Suppressor macrophage treated with lipopolysaccharide for 4 hours (primary cell): Measurements from ENCODE around the gene ROBO1.

Experiments used
- DNase-seq: peaks from one replicate; pipeline ENCODE4 v3.0.0-alpha.2; 2020

Gene ROBO1

GRCh38 chr3:78823859-78824258 lies 943.9 kb downstream of the ROBO1 start:
- no peak for DNase-seq

- no peak for DNase-seq
Measured at GRCh38 chr3:78823434-78823833, 944.4 kb downstream of the ROBO1 start.

GRCh38 chr3:78822726-78823125 lies 945.1 kb downstream of the ROBO1 start:
- no peak for DNase-seq

- DNase-seq: no peak
Measured at GRCh38 chr3:78820542-78820941, 947.3 kb downstream of the ROBO1 start.

GRCh38 chr3:78818161-78818985 lies 949.4 kb downstream of the ROBO1 start:
- DNase-seq: no peak

- no peak for DNase-seq
Measured at GRCh38 chr3:78814893-78815562, 952.8 kb downstream of the ROBO1 start.

GRCh38 chr3:78812166-78812565 lies 955.6 kb downstream of the ROBO1 start:
- no peak for DNase-seq

GRCh38 chr3:78809966-78810365 lies 957.8 kb downstream of the ROBO1 start:
- no peak for DNase-seq

- DNase-seq: no peak
Measured at GRCh38 chr3:78804251-78805037, 963.4 kb downstream of the ROBO1 start.

GRCh38 chr3:78802562-78802930 lies 965.3 kb downstream of the ROBO1 start:
- DNase-seq: no peak

GRCh38 chr3:78801926-78802561 lies 965.8 kb downstream of the ROBO1 start:
- DNase-seq: no peak

GRCh38 chr3:78799681-78800080 lies 968.1 kb downstream of the ROBO1 start:
- no peak for DNase-seq

GRCh38 chr3:78798266-78798832 lies 969.4 kb downstream of the ROBO1 start:
- DNase-seq: no peak

GRCh38 chr3:78794431-78794830 lies 973.4 kb downstream of the ROBO1 start:
- DNase-seq: no peak

- no peak for DNase-seq
Measured at GRCh38 chr3:78792733-78793132, 975.1 kb downstream of the ROBO1 start.

- DNase-seq: no peak
Measured at GRCh38 chr3:78792212-78792611, 975.6 kb downstream of the ROBO1 start.

GRCh38 chr3:78791753-78792152 lies 976.0 kb downstream of the ROBO1 start:
- DNase-seq: no peak

GRCh38 chr3:78788839-78789238 lies 979.0 kb downstream of the ROBO1 start:
- no peak for DNase-seq

GRCh38 chr3:78785004-78785403 lies 982.8 kb downstream of the ROBO1 start:
- no peak for DNase-seq

- no peak for DNase-seq
Measured at GRCh38 chr3:78781351-78781750, 986.4 kb downstream of the ROBO1 start.

- DNase-seq: no peak
Measured at GRCh38 chr3:78765671-78766485, 1001.9 kb downstream of the ROBO1 start.

- no peak for DNase-seq
Measured at GRCh38 chr3:78764634-78765033, 1003.2 kb downstream of the ROBO1 start.
